ENCODE data around the gene HOXA1.

Gene HOXA1

DNA sequence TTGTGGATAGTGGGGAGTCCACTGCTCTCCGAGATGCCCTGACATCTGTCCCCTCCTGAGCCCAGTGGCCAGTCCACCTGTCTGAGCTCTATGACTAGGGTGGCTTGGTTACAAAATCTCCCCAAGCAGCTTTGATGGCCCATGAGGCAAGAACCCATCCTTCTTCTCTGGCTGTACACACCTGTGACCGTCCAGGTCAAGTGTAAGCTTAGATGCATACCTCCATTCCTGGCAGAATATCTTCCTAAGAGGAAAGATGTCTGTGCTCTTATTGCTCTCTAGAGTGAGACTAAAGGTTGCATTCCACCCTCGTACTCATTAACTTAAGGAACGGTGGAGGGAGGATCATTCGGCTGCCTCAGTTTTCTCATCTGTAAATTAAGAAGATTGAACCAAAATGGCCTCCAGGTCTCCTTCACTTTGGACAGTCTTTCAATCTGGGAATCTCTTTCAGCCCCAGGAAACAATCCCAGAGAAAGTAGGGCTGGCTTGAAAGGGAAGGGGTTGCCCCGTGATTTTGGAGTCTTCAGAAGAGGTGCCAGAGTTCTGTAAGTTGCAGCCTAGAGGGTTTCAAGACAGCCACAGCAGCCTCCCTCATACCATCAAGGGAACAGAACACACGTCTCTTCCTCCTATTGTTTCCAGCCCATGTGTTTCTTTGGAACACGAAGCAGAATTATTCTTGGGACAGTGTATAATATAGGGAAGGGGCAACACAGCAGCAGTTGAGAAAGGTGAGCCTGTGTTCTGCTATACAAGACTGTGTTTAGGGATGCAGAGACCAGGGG lies 29.3 kb upstream of the HOXA1 start:
- TF ChIP-seq CTCF (conservative IDR thresholded peaks at IDR 0.05; ENCODE audit: low read depth, low read length) = no peak
- no peak overlapping the region for H3K4me3 ChIP-seq (ENCODE audit: low read length)
- no peak for DNase-seq (ENCODE audit: low read depth)

- no peak for TF ChIP-seq CTCF (conservative IDR thresholded peaks at IDR 0.05; ENCODE audit: low read depth, low read length)
- H3K4me3 ChIP-seq (ENCODE audit: low read length) = no peak overlapping the region
- no peak for DNase-seq (ENCODE audit: low read depth)
These were observed 28.5 kb upstream of the HOXA1 start for GRCh38 chr7:27124096-27124901.

DNA sequence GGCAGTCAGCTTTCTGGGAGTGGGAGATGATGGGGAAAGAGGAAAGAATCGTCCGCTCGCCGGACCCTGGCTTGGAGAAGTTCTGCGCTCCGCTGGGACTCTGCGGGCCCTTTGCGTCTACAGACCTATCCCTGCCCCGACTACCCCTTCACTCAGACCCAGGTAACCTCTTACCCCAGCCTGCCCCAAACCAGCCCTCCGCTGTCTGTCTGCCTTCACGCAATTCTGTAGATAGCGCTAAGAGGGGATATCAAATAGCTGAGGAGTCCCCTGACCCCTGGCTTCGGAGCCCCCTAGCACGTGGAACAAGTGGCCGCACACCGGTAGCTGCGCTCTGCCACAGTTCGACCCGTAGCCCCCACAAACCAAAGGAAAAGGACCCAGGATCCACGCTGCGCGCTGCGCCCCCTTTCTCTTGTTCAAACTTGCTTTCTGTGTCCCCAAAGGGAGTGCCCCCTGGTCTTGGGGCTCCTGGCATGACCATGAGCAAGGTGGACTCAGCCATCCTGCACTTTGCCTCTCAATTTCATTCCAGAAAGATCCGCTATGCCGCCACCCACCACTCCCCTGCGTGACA lies 27.8 kb upstream of the HOXA1 start:
- no peak for DNase-seq (ENCODE audit: low read depth)
- no peak overlapping the region for H3K4me3 ChIP-seq (ENCODE audit: low read length)
- TF ChIP-seq CTCF (conservative IDR thresholded peaks at IDR 0.05; ENCODE audit: low read depth, low read length) = no peak

GRCh38 chr7:27123007-27123476 lies 27.2 kb upstream of the HOXA1 start:
- TF ChIP-seq CTCF (conservative IDR thresholded peaks at IDR 0.05; ENCODE audit: low read depth, low read length) = no peak
- DNase-seq (ENCODE audit: low read depth) = no peak
- H3K4me3 ChIP-seq (ENCODE audit: low read length) = no peak overlapping the region

GRCh38 chr7:27122077-27122910 lies 26.5 kb upstream of the HOXA1 start:
- TF ChIP-seq CTCF (conservative IDR thresholded peaks at IDR 0.05; ENCODE audit: low read depth, low read length) = no peak
- no peak for DNase-seq (ENCODE audit: low read depth)
- H3K4me3 ChIP-seq (ENCODE audit: low read length) = no peak overlapping the region

DNA sequence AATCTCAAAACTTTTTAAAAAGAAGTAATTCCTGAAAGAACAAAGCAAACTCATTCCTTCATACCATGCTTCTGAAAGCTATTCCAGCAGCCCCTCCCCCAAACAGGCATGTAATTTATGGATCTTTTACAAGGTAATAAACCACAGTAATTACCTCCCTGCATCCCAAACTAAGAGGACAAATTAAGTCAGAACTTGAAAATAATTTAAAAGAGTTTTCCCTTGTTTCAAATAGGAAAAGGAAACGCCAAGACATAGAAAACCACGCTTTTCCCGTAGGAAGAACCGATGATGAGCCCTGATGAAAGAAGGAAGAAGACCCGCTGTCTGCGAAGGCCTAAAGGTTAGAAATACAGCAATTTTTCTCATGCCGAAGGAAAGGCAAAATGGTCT lies 25.9 kb upstream of the HOXA1 start:
- TF ChIP-seq CTCF (conservative IDR thresholded peaks at IDR 0.05; ENCODE audit: low read depth, low read length) = no peak
- DNase-seq (ENCODE audit: low read depth) = no peak
- no peak overlapping the region for H3K4me3 ChIP-seq (ENCODE audit: low read length)

Data from retinal pigment epithelial cell (primary cell).